MG63 (cell line): Measurements from ENCODE around the gene DTD2. TPM values are rescaled to one million over a fixed set of nuclear protein-coding genes. Genes with fewer than 3 reads are reported as not detected.
"Not testable (repeated sequence)": the region's sequence is repeated elsewhere in the genome, so short reads cannot be mapped to it uniquely, and the experiment has no call there.

ENCODE experiments used
- DNase-seq: peaks from one replicate; pipeline ENCODE4 v3.0.0-alpha.2; 2020
- H3K27me3 ChIP-seq: fragments of 250-450 bp; sonication (Bioruptor Pico); 2 replicates; pipeline ENCODE4 v1.5.1; 2020; ENCODE audit warnings: mild to moderate bottlenecking, moderate library complexity
- H3K36me3 ChIP-seq: fragments of 250-450 bp; sonication (Bioruptor Pico); 2 replicates; pipeline ENCODE4 v1.5.1; 2020; ENCODE audit warnings: mild to moderate bottlenecking, moderate library complexity
- H3K4me3 ChIP-seq: fragments of 250-450 bp; sonication (Bioruptor Pico); 2 replicates; pipeline ENCODE4 v1.5.1; 2020; ENCODE audit warnings: mild to moderate bottlenecking, moderate library complexity
- H3K9me3 ChIP-seq: fragments of 250-450 bp; sonication (Bioruptor Pico); 2 replicates; pipeline ENCODE4 v1.5.1; 2020; ENCODE audit warnings: mild to moderate bottlenecking, moderate library complexity
- total RNA-seq: library from RNA; depleted of rRNA; stranded (reverse); fragments of >200 nt; shearing (Covaris generic); gene quantifications from 2 replicates; pipeline ENCODE4 v1.2.3, GENCODE V29; 2014; ENCODE audit warnings: low replicate concordance; rRNA removed

The DTD2 gene
- total RNA-seq, result 15.5 and 28.0 TPM in 2 replicates

DNA sequence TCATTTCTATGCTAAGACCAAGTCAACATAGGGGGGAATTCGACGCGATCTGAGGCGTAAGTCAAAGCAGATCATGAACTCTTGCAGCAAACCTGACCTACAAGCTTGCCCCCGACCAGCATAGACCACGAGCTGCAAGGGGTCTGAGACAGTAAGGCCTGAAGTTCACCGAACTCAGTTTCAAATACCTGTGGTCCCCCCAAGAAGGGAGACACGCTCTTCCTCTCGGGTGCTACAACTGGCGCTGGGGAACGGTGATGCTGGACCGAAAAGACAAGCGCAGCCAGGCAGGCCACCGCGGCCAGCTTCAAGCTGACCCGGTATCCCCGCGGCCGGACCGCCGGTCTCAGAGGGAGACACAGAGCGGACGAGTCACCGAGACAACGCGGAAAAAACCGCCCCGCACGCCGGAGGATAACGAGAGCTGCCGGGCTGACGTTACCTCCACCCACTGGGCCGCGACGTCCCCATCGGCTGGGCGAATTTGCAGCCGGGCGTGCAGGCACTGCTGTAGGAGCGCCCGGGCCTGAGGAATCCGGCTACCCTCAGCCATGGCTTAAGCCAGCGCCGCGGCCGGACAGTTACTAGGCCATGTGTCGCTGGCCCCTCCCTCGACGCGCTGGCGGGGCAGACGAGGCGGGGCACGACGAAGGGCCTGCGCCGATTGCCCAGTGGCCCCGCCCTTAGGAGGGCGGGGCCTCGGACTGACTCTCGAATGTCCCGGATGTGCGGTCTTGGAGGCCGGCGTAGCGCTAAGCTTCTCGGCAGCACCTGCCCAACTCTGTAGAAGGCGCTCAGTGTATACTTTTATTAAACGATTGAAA is at the start of gene DTD2:
Gene DTD2, minus strand, starts transcription at position 666 of the 824 bp plus-strand sequence. Its CDS starts 113 bp downstream, at position 553.
- H3K4me3 ChIP-seq, result peak within 1 kb of the TSS; percentile 66
- DNase-seq, result peak; percentile 89
- H3K36me3 ChIP-seq, result peaks cover 4% of the 10 kb centered on the region; the same call in 1 of the 2 replicates
- H3K27me3 ChIP-seq, result no peaks in the 10 kb centered on the region
- no peaks in the 10 kb centered on the region for H3K9me3 ChIP-seq

DNA sequence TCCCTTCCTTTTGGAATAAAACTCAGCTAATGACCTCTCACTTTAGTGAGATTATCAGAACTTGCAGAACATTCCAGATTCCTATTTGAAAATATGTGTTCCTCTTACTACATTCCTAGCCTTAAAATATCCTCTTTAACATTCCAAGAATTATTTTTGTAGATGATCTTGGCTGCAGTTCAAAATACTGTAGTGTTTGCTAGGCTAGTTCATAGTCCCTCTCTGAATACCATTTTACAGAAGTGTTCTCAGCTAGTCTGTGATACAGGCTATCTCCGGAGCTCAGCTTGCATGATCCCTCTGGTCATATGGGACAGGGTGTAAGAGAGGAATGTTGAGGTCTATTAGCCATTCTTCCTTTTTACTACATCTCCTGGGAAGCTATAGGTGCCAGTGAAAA is 48.1 kb upstream of the DTD2 start:
- DNase-seq, result no peak
- Histone ChIP-seq H3K4me3 (no peak overlapping the region), H3K9me3 (no peaks in the 10 kb centered on the region)

DNA sequence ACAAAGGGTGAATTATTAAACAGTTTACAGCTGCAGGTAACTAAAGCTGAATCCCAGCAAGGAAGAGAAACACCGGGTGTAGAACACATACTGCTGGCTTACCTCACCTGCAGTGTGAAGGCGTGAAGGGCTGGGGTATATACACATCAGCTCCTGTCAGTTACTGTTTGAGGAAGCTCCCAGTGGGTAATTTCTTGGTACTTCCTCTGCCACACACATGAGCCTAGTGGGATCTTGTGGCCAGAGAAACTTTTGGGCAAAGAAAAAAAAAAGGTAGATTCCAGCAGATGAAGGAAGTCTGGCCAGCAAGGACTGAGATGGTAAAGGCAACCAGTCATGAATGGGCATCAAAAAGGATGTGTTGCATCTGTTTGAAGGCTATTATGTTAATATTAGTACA is 44.6 kb upstream of the DTD2 start:
- Histone ChIP-seq H3K4me3 (no peak overlapping the region), H3K27me3 (no peaks in the 10 kb centered on the region), H3K36me3 (no peaks in the 10 kb centered on the region), H3K9me3 (no peaks in the 10 kb centered on the region)
- DNase-seq, result no peak

More for the DNA sequence above, 48.1 kb upstream of the DTD2 start:
- H3K36me3 ChIP-seq, result no peaks in the 10 kb centered on the region
- no peaks in the 10 kb centered on the region for H3K27me3 ChIP-seq

DNA sequence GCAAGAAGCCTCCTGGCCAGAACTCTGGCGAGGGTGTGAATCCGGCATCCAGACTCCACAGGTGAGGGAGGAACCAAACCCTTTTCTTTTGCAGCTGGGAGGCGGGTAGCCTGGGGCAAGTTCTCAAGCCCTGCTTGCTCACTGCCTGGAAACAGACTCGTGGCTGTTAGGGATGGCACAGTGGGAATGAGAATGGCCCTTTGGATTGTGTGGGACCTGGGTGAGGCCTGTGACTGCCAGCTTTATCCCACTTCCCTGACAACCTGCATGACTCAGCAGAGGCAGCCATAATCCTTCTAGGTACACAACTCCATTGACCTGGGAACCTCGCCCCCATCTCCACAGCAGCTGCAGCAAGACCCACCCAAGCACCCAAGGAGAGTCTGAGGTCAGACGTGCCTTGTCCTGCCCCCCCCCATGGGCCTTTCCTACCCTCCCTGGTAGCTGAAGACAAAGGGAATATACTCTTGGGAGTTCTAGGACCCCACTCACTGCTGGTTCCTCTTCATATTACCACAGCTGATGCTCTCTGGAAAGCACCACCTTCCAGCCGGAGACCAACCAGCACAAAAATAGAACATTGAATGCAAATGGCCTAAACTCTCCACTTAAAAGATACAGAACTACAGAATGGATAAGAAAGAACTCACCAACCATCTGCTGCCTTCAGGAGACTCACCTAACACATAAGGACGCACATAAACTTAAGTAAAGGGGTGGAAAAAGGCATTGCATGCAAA is 35.6 kb upstream of the DTD2 start:
- no peaks in the 10 kb centered on the region for H3K36me3 ChIP-seq
- no peaks in the 10 kb centered on the region for H3K27me3 ChIP-seq
- no peaks in the 10 kb centered on the region for H3K9me3 ChIP-seq
- DNase-seq, result no peak
- no peak overlapping the region for H3K4me3 ChIP-seq

DNA sequence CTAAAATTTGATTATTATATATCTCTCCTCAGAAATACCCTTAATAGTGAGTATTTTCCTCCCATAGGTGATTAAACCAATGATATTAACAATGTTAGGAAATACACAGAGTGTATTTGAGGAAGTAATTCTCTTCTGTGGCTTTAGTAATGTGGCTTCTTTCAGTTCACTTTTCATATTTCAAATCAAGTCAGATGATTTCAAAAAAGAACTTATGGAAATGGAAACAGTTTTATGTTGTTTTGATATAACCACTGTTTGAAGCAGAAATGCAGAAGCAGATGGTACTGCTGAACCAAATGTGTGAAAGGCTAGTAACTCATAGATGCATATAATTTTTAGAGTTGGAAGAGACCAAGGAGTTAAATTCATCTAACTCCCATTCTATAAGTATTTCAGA is 32.4 kb upstream of the DTD2 start:
- Histone ChIP-seq H3K4me3 (no peak overlapping the region), H3K36me3 (no peaks in the 10 kb centered on the region), H3K9me3 (no peaks in the 10 kb centered on the region), H3K27me3 (no peaks in the 10 kb centered on the region)
- no peak for DNase-seq

DNA sequence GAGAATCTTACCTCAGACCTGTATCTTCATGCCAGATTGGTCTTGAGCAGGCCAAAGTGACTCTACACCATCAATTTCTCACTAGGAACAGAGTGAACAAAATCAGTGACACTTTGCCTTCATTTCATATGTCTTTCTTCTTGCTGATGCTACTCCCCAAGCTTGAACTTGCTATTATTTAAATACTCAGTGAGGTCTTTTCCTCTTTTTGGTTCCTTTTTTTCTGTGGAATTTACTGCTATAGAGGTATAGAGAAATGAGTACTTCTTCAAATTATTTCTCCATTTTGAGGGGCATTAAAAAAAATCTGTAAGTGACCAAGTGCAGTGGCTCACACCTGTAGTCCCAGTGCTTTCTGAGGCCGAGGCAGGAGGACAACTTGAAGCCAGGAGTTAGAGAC is 30.6 kb upstream of the DTD2 start, which contains the start of gene GPR33:
Gene GPR33, minus strand, starts transcription at position 154 of the 400 bp plus-strand sequence. CDS start 4,074 bp downstream, outside the sequence.
- no peaks in the 10 kb centered on the region for H3K36me3 ChIP-seq
- DNase-seq, result no peak
- no peaks in the 10 kb centered on the region for H3K9me3 ChIP-seq
- H3K4me3 ChIP-seq, result no peak within 1 kb of the TSS
- H3K27me3 ChIP-seq, result no peaks in the 10 kb centered on the region

DNA sequence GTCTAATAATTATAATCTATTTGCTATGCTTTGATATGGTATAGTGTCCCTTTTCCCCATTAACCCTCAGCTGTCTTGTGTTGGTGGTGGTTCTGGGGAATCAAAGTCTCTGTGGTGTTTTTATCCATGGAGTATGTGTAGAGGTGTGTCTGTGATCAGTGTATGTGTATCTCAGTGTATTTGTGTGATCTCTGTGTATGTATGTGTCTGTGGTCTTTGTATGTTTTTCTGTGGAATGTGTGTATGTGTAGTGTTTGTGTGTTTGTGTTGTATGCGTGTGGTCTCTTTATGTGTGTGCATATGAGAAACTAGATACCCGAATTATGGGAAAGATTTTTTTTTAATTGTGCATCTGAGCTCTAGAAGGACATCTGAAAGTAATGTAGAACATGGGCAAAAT is 29.5 kb upstream of the DTD2 start:
- H3K4me3 ChIP-seq, result no peak overlapping the region
- no peaks in the 10 kb centered on the region for H3K27me3 ChIP-seq
- DNase-seq, result no peak
- no peaks in the 10 kb centered on the region for H3K9me3 ChIP-seq
- H3K36me3 ChIP-seq, result no peaks in the 10 kb centered on the region

DNA sequence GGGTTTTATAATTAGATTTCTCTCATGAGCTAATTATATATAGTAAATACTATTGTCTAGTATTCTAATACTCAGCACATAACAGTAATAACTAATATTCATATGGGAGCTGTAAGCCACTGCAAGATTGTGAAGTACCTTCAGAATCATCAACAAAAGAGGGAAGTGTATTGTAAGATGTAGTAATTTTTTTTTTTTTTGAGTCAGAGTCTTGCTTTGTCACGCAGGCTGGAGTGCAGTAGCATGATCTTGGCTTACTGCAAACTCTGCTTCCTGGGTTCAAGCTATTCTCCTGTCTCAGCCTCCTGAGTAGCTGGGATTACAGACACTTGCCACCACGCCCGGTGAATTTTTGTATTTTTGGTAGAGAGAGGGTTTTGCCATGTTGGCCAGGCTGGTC is 27.4 kb upstream of the DTD2 start:
- no peaks in the 10 kb centered on the region for H3K9me3 ChIP-seq
- no peaks in the 10 kb centered on the region for H3K27me3 ChIP-seq
- no peak overlapping the region for H3K4me3 ChIP-seq
- H3K36me3 ChIP-seq, result no peaks in the 10 kb centered on the region
- DNase-seq, result no peak

DNA sequence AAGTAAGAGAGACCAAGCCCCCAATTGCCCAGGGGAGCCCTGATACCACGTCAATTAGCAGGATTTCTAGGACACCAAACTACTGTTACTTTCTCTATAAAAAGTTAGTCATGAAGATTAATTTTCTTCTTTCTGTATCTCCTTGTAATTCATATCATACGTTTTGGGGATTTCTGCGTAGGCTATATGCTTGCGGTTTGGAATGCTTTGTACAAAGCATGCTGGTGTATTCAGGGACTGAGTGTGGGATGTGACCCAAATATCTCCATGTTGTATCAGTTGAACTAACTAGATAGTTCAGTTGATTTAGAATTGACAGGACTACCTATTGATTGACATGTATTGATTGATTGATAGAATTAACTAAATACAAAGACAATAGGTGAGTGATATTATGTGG is 22.9 kb upstream of the DTD2 start:
- no peaks in the 10 kb centered on the region for H3K36me3 ChIP-seq
- no peaks in the 10 kb centered on the region for H3K9me3 ChIP-seq
- H3K27me3 ChIP-seq, result no peaks in the 10 kb centered on the region
- no peak overlapping the region for H3K4me3 ChIP-seq
- DNase-seq, result no peak

DNA sequence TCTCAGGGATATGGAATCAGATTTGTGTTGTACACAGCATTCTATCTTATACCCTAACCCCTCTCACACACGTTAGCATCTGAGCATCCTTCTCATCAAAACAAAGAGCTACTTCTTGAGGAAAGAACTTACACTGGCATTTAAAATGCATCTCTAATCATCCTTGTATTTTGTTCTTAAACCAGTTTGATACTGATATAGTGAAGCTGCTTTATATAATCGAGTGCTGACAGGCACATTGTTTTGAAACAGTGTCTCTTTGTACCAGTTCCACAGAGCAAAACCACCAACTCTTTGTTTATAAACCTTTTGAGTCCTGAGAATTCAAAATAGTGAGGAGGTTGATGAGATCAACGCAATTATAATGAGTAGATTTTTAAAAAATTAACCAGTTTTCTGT is 21.7 kb upstream of the DTD2 start:
- H3K36me3 ChIP-seq, result no peaks in the 10 kb centered on the region
- no peaks in the 10 kb centered on the region for H3K27me3 ChIP-seq
- no peak for DNase-seq
- no peaks in the 10 kb centered on the region for H3K9me3 ChIP-seq
- H3K4me3 ChIP-seq, result no peak overlapping the region

DNA sequence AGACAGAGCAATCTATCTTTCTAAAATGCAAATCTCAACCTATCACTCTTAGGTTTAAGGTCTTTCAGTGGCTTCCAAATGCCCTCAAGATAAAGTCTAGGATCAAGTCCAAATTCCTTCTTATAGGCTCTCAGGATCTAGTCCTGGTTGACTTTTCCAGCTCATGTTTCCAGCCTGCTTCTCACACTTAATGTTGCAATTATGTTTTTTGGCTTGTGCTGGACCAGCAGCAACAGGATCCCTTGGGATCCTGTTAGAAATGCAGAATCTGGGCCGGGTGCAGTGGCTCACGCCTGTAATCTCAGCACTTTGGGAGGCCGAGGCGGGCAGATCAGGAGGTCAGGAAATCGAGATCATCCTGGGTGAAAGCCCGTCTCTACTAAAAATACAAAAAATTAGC is 19.9 kb upstream of the DTD2 start:
- Histone ChIP-seq H3K4me3 (no peak overlapping the region), H3K27me3 (no peaks in the 10 kb centered on the region), H3K36me3 (no peaks in the 10 kb centered on the region), H3K9me3 (no peaks in the 10 kb centered on the region)
- no peak for DNase-seq

DNA sequence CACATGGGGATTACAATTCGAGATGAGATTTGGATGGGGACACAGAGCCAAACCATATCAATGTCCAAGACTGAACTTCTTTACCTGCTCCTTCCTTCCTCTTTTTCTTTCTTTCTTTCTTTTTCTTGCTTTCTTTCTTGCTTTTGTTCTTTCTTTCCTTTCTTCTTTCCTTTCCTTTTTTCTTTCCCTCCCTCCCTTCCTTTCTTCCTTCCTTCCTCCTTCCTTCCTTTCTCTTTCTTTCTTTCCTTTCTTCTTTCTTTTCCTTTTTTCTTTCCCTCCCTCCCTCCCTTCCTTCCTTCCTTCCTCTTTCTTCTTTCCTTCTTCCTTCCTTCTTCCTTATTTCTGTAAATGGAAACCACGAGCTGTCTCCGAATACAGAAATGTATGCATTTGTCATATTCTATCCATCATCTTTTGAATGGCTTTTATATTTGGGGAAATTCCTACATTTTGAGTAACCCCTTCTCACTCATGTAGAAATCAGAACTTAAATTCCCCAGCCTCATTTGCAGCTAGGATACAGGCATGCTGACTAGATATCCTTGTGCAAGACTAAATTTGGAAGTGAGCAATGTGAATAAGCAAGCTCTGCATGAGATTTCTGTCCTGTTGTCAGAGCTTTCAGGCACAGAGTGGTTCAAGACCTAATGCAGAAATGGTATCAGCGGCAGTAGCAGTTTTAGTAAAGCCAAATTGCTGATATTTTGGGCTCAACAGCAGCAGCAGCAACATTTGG is 19.0 kb upstream of the DTD2 start:
- DNase-seq, result no peak
- H3K36me3 ChIP-seq, result no peaks in the 10 kb centered on the region
- no peaks in the 10 kb centered on the region for H3K9me3 ChIP-seq
- H3K27me3 ChIP-seq, result no peaks in the 10 kb centered on the region
- H3K4me3 ChIP-seq, result no peak overlapping the region

DNA sequence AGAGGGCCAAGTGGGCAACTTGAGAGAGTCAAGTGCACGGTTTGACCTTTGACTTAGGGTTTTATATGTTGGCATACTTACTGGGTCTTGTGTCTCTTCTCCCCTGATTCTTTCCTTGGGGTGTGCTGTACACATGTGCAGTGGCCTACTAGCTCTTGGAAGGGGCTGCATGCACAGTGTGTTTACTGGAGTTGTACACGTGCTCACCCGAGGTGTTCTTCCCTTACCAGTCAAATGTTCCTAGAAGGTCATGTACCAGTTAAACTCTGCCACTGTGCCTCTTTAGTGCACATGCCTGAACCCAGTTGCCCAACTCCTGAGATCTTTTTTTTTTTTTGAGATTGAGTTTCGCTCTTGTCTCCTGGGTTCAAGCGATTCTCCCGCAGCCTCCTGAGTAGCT is 9.2 kb upstream of the DTD2 start:
- Histone ChIP-seq H3K27me3 (no peaks in the 10 kb centered on the region), H3K4me3 (no peak overlapping the region), H3K36me3 (no peaks in the 10 kb centered on the region), H3K9me3 (no peaks in the 10 kb centered on the region)
- no peak for DNase-seq

DNA sequence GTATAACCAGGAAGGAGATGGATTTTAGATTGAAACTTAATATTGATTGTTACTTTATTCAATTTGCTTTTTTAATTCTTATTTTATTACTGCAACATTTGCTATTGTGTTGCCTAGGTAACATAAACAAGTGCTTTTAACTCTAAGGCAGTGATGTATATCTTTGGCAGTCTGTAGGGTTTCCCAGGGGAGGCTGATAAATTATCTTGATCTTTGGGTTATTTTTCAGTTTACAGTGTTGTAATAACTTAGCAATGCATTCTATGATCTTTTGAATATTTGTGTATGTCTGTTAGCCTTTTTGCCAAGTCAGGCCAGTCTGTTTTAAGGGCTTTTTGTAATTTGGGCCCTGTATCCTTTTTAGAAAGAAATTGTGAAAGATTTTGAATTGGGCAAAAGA is 7.8 kb upstream of the DTD2 start:
- no peaks in the 10 kb centered on the region for H3K9me3 ChIP-seq
- H3K4me3 ChIP-seq, result no peak overlapping the region
- H3K27me3 ChIP-seq, result no peaks in the 10 kb centered on the region
- no peak for DNase-seq
- H3K36me3 ChIP-seq, result no peaks in the 10 kb centered on the region

DNA sequence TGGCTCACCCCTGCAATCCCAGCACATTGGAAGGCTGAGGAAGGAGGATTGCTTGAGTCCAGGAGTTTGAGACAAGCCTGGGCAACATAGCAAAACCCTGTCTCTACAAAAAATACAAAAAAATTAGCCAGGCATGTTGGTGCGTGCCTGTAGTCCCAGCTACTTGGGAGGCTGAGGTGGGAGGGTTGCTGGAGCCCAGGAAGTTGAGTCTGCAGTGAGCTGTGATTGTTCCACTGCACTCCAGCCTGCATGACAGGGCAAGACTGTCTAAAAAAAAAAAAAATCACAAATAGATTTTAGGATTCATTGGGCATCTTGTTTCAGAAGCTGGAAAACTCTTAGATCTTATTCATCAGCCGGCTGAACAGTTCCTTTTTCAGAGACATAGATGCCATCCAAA is 5.1 kb upstream of the DTD2 start:
- H3K27me3 ChIP-seq, H3K4me3 ChIP-seq, DNase-seq, H3K9me3 ChIP-seq, H3K36me3 ChIP-seq: not testable (repeated sequence)

DNA sequence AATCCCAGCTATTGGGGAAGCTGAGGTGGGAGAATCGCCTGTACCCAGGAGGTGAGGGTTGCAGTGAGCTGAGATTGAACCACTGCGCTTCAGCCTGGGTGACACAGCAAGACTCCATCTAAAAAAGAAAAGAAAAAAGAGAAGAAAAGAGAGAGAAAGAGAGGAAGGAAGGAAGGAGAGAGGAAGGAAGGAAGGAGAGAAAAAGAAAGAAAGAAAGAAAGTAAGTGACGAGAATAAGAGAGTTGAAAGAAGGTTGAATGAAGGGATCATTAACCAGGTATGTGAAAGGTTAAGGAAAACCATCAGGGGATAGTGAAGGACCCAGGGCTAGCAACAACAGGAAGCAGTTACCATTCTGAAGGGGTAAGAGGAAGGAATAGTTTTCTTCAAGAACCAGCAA is 4.2 kb upstream of the DTD2 start:
- no peak for DNase-seq
- Histone ChIP-seq H3K4me3 (no peak overlapping the region), H3K27me3 (no peaks in the 10 kb centered on the region), H3K9me3 (no peaks in the 10 kb centered on the region), H3K36me3 (no peaks in the 10 kb centered on the region)
